ENCODE measurements around the gene STXBP3.
"Not testable (repeated sequence)": the region's sequence is repeated elsewhere in the genome, so short reads cannot be mapped to it uniquely, and the experiment has no call there.

Gene STXBP3

DNA sequence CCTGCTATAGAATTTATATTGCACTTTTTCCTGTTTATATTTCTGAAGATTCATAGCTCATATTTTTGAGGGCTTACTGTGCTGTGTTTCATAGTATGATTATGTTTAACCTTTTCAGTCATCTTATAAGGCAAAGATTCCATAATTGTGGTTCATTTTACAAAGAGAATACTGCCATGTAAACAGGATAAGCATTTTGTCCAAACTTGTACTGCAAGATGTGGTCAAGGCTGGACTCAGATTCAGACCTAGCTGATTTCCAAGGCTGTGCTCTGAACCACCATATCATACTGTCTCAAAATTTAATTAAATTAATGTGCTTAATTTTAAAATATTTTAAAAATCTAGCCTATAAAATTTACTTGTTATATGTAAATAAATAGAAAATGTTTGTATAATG is 31.4 kb downstream of the STXBP3 start:
- Histone ChIP-seq H3K4me1 (no peaks in the 10 kb centered on the region), H3K36me3 (ENCODE audit: control insufficient read depth, insufficient read depth, low read length) (no peaks in the 10 kb centered on the region), H3K27ac (no peak overlapping the region), H3K4me2 (ENCODE audit: low read length) (no peak overlapping the region), H3K4me3 (ENCODE audit: low read depth, low read length) (no peak overlapping the region), H2AFZ (no peak overlapping the region), H3K27me3 (ENCODE audit: control insufficient read depth, insufficient read depth, low read length) (no peaks in the 10 kb centered on the region), H3K9me3 (ENCODE audit: control insufficient read depth, low read length) (no peaks in the 10 kb centered on the region), H3K9ac (no peak overlapping the region), H3K79me2 (no peaks in the 10 kb centered on the region)
- TF ChIP-seq, protein P1, sequence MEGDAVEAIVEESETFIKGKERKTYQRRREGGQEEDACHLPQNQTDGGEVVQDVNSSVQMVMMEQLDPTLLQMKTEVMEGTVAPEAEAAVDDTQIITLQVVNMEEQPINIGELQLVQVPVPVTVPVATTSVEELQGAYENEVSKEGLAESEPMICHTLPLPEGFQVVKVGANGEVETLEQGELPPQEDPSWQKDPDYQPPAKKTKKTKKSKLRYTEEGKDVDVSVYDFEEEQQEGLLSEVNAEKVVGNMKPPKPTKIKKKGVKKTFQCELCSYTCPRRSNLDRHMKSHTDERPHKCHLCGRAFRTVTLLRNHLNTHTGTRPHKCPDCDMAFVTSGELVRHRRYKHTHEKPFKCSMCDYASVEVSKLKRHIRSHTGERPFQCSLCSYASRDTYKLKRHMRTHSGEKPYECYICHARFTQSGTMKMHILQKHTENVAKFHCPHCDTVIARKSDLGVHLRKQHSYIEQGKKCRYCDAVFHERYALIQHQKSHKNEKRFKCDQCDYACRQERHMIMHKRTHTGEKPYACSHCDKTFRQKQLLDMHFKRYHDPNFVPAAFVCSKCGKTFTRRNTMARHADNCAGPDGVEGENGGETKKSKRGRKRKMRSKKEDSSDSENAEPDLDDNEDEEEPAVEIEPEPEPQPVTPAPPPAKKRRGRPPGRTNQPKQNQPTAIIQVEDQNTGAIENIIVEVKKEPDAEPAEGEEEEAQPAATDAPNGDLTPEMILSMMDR (IDR thresholded peaks at IDR 0.05) = no peak

DNA sequence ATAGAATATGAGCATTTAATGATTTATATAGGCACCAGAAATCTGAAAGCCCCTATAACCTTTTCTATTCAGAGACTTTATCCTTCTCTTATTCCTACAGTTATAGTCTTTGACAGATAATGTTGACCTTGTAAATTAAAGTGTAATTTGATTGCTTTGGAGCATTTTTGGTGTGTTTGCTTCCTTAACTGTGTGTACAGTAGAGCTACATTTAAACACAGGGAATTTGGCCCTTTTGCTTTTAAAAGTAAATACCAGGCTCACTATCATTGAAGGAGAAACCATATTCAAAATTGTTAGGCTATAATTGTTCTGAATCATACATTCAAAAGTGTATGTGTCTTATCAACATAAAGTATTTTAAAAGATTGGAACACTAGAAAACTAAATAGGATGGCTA is 33.0 kb downstream of the STXBP3 start:
- H3K9ac ChIP-seq = no peak overlapping the region
- H3K27me3 ChIP-seq (ENCODE audit: control insufficient read depth, insufficient read depth, low read length) = no peaks in the 10 kb centered on the region
- no peaks in the 10 kb centered on the region for H3K9me3 ChIP-seq (ENCODE audit: control insufficient read depth, low read length)
- no peak overlapping the region for H2AFZ ChIP-seq
- H3K27ac ChIP-seq = no peak overlapping the region
- no peaks in the 10 kb centered on the region for H3K4me1 ChIP-seq
- H3K4me3 ChIP-seq (ENCODE audit: low read depth, low read length) = no peak overlapping the region
- no peaks in the 10 kb centered on the region for H3K79me2 ChIP-seq
- no peak overlapping the region for H3K4me2 ChIP-seq (ENCODE audit: low read length)
- no peaks in the 10 kb centered on the region for H3K36me3 ChIP-seq (ENCODE audit: control insufficient read depth, insufficient read depth, low read length)
- TF ChIP-seq, protein P1 (IDR thresholded peaks at IDR 0.05) = no peak

DNA sequence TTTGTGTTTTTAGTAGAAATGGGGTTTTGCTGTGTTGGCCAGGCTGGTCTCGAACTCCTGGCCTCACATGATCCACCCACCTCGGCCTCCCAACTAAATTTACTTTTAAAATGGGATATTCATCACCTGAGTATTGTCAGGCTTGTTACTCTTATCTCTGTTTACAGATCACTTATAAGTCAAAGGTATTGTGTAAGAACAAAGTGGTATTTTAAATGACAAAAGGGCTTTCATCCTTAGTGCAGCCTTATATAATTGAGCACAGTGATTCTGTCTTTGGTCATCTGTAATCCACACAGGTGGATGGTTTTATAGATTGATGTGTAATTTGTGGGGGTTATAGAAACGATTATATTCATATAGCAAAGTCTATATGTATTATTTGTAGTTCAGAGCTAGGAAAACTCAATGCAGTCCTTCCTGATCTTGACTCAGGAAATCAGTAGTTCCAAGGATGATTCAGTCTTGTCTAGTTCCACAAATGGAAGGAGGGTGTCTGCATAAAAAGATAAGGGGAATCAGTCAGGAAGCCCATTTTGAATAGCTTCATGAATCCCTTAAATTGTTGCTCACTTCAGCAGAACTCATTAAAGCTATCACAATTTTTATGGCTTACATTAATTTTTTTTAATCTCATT is 34.6 kb downstream of the STXBP3 start:
- no peaks in the 10 kb centered on the region for H3K36me3 ChIP-seq (ENCODE audit: control insufficient read depth, insufficient read depth, low read length)
- no peak overlapping the region for H3K4me3 ChIP-seq (ENCODE audit: low read depth, low read length)
- H3K4me2 ChIP-seq (ENCODE audit: low read length) = no peak overlapping the region
- no peaks in the 10 kb centered on the region for H3K27me3 ChIP-seq (ENCODE audit: control insufficient read depth, insufficient read depth, low read length)
- H3K79me2 ChIP-seq = no peaks in the 10 kb centered on the region
- H3K9ac ChIP-seq = no peak overlapping the region
- TF ChIP-seq, protein P1 (IDR thresholded peaks at IDR 0.05) = no peak
- no peak overlapping the region for H3K27ac ChIP-seq
- no peaks in the 10 kb centered on the region for H3K4me1 ChIP-seq
- no peaks in the 10 kb centered on the region for H3K9me3 ChIP-seq (ENCODE audit: control insufficient read depth, low read length)
- H2AFZ ChIP-seq = no peak overlapping the region

DNA sequence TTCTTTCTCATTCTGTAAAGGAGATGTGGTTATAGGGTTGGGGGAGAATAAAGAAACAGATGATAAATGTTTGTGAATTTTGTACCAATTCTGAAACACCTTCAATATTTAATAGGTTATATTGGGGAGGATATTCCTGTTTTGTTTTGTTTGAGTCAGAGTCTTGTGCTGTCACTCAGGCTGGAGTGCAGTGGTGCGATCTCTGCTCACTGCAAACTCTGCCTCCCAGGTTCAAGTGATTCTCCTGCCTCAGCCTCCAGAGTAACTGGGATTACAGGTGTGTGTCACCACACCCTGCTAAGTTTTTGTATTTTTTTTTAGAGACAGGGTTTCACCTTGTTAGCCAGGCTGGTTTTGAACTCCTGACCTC is 35.1 kb downstream of the STXBP3 start:
- H3K4me2 ChIP-seq (ENCODE audit: low read length); H3K9ac ChIP-seq; H3K79me2 ChIP-seq; H3K36me3 ChIP-seq (ENCODE audit: control insufficient read depth, insufficient read depth, low read length); H3K27ac ChIP-seq; H3K27me3 ChIP-seq (ENCODE audit: control insufficient read depth, insufficient read depth, low read length); H2AFZ ChIP-seq; H3K9me3 ChIP-seq (ENCODE audit: control insufficient read depth, low read length); H3K4me1 ChIP-seq; H3K4me3 ChIP-seq (ENCODE audit: low read depth, low read length): not testable (repeated sequence)

DNA sequence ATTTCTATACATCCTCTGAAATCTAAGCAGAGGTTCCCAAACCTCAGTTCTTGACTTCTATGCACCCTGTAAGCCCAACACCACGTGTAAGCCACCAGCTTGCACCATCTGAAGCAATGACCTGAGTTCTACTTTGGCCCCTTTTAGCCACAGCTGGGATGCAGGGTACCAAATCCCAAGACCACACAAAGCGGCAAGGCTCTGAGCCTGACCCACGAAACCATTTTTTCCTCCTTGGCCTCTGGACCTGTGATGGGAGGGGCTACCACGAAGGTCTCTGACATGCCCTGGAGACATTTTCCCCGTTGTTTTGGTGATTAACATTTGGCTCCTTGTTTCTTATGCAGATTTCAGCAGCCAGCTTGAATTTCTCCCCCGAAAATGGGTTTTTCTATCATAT is 38.8 kb downstream of the STXBP3 start:
- H3K27me3 ChIP-seq (ENCODE audit: control insufficient read depth, insufficient read depth, low read length) = no peaks in the 10 kb centered on the region
- no peak overlapping the region for H3K4me2 ChIP-seq (ENCODE audit: low read length)
- no peak overlapping the region for H3K9ac ChIP-seq
- no peaks in the 10 kb centered on the region for H3K9me3 ChIP-seq (ENCODE audit: control insufficient read depth, low read length)
- TF ChIP-seq, protein P1 (IDR thresholded peaks at IDR 0.05) = no peak
- H3K4me3 ChIP-seq (ENCODE audit: low read depth, low read length) = no peak overlapping the region
- H3K4me1 ChIP-seq = no peaks in the 10 kb centered on the region
- no peaks in the 10 kb centered on the region for H3K36me3 ChIP-seq (ENCODE audit: control insufficient read depth, insufficient read depth, low read length)
- no peak overlapping the region for H3K27ac ChIP-seq
- no peak overlapping the region for H2AFZ ChIP-seq
- no peaks in the 10 kb centered on the region for H3K79me2 ChIP-seq
